Lung (tissue), 12 donors: Measurements from ENCODE around the gene TJP2. TPM values are rescaled to one million over a fixed set of nuclear protein-coding genes. Genes with fewer than 3 reads are reported as not detected.
A peak's percentile ranks its signal among the peaks of the same experiment; 100 is the strongest.

Experiments used
- ATAC-seq: fragments of 200-7000 bp; cut with Tn5 transposase; one replicate; pipeline ENCODE4 v1.9.1; 2020; ENCODE audit warnings: moderate number of reproducible peaks; ENCODE audit not compliant: insufficient read depth, low FRiP score
- DNase-seq, 3 donors: peaks; one replicate each; pipeline ENCODE4 v3.0.0-alpha.2; 2013 to 2017
- H3K27ac ChIP-seq, 2 donors: one replicate each; pipeline ENCODE4 v1.5.1; 2013; ENCODE audit warnings: mild to moderate bottlenecking in 2 of 2, moderate library complexity in 2 of 2, control low read depth in 1 of 2, inconsistent platforms in 1 of 2, low read depth in 1 of 2, low read length in 1 of 2
- H3K27me3 ChIP-seq, 3 donors: one replicate each; pipeline ENCODE4 v1.5.1; 2013; ENCODE audit warnings: low read length in 2 of 3; ENCODE audit not compliant: control insufficient read depth in 3 of 3, insufficient read depth in 3 of 3
- H3K36me3 ChIP-seq, 4 donors: one replicate each; pipeline ENCODE4 v1.5.1; 2013; ENCODE audit warnings: low read length in 4 of 4, mild to moderate bottlenecking in 1 of 4, moderate library complexity in 1 of 4; ENCODE audit not compliant: control insufficient read depth in 4 of 4, insufficient read depth in 4 of 4
- H3K4me1 ChIP-seq, 5 donors: one replicate each; pipeline ENCODE4 v1.5.1; 2013; ENCODE audit warnings: low read length in 5 of 5, mild to moderate bottlenecking in 2 of 5, moderate library complexity in 1 of 5; ENCODE audit not compliant: control insufficient read depth in 5 of 5, insufficient read depth in 5 of 5
- H3K4me3 ChIP-seq: one replicate; pipeline ENCODE4 v1.5.1; 2013; ENCODE audit warnings: mild to moderate bottlenecking, control low read depth, moderate library complexity
- H3K9ac ChIP-seq, 2 donors: one replicate each; pipeline ENCODE4 v1.5.1; 2013; ENCODE audit warnings: low read length in 2 of 2, control low read depth in 1 of 2; ENCODE audit not compliant: insufficient read depth in 1 of 2
- H3K9me3 ChIP-seq, 4 donors: one replicate each; pipeline ENCODE4 v1.5.1; 2013; ENCODE audit warnings: low read length in 3 of 4, mild to moderate bottlenecking in 1 of 4, moderate library complexity in 1 of 4; ENCODE audit not compliant: control insufficient read depth in 4 of 4, insufficient read depth in 3 of 4
- CTCF ChIP-seq: IDR thresholded peaks from 2 replicates; pipeline ENCODE4 v1.5.1; 2012; ENCODE audit warnings: mild to moderate bottlenecking; ENCODE audit errors: control extremely low read depth, extremely low read depth
- WGBS, 2 donors: extraction: QIAGEN DNeasy Blood & Tissue Kit; methylation state at CpG; one replicate each; pipeline ENCODE4 v1.1.7; 2013; 5-methylcytosine and 5-hydroxymethylcytosine counted together
- polyA plus RNA-seq, 2 donors: library from polyadenylated mRNA; stranded (reverse); fragments of 200-250 nt; gene quantifications; one replicate each; pipeline ENCODE4 v1.2.1, GENCODE V29; 2013
- total RNA-seq, 2 donors: library from RNA; depleted of rRNA in 1 of 2; stranded (reverse); fragments of >200 nt in 1 of 2; gene quantifications; one replicate each; pipeline ENCODE4 v1.2.1, GENCODE V29; 2014 to 2021
- donor health status: control.
- donor health status: control.
- donor health status: Bipolar disorder and iron deficiency.
- donor health status: healthy.
- donor health status: DM: yes; HTN: yes; CAD: no.

The TJP2 gene
- total and polyA plus RNA-seq, 4 donors: 39.3 to 181 (median 73.6) TPM

- no peaks in the 10 kb centered on the region for H3K9me3 ChIP-seq
- peak overlapping the region in 1 of 2 donors; percentile 54 for H3K27ac ChIP-seq
- DNase-seq: no peak
- no peaks in the 10 kb centered on the region for H3K27me3 ChIP-seq
- WGBS, 2 donors: 75 to 88% methylated on average over 6 of the region's 6 CpGs
- peaks cover 4 to 21% (median 10%) of the 10 kb centered on the region in 5 donors for H3K4me1 ChIP-seq
- no peak for TF ChIP-seq CTCF
- H3K4me3 ChIP-seq: no peak overlapping the region
- H3K9ac ChIP-seq: no peak overlapping the region
- H3K36me3 ChIP-seq: no peaks in the 10 kb centered on the region
- no peak for ATAC-seq
Observed at GRCh38 chr9:69171517-69171916, 2.6 kb upstream of the TJP2 start.

- Histone ChIP-seq H3K27ac (no peak overlapping the region), H3K36me3 (no peaks in the 10 kb centered on the region), H3K4me3 (no peak overlapping the region), H3K27me3 (no peaks in the 10 kb centered on the region), H3K4me1 (peaks cover 4 to 33% (median 10%) of the 10 kb centered on the region in 5 donors), H3K9me3 (no peaks in the 10 kb centered on the region), H3K9ac (no peak overlapping the region)
- no peak for DNase-seq
- 66 to 78% methylated on average over 6 of the region's 6 CpGs for WGBS, 2 donors
- no peak for TF ChIP-seq CTCF
- no peak for ATAC-seq
Observed at GRCh38 chr9:69172895-69173294, 1.2 kb upstream of the TJP2 start.

- Histone ChIP-seq H3K27me3 (no peaks in the 10 kb centered on the region), H3K4me1 (peaks cover 4 to 36% (median 10%) of the 10 kb centered on the region in 5 donors), H3K27ac (peak overlapping the region; percentile 90 to 94), H3K4me3 (no peak overlapping the region), H3K36me3 (no peaks in the 10 kb centered on the region), H3K9me3 (no peaks in the 10 kb centered on the region), H3K9ac (no peak overlapping the region)
- 7 to 13% methylated on average over 17 of the region's 17 CpGs for WGBS, 2 donors
- no peak for TF ChIP-seq CTCF
- DNase-seq (no peak), ATAC-seq (no peak)
Observed at GRCh38 chr9:69173497-69173890, 583 bp upstream of the TJP2 start.
